ENCODE measurements around the gene HIPK3. TPM values are rescaled to one million over a fixed set of nuclear protein-coding genes. Genes with fewer than 3 reads are reported as not detected.
"Not testable (repeated sequence)": the region's sequence is repeated elsewhere in the genome, so short reads cannot be mapped to it uniquely, and the experiment has no call there.

The HIPK3 gene
- total RNA-seq, 4 donors from 2014 or later = 267 to 391 (median 316) TPM

GRCh38 chr11:33258631-33259205 lies 1.5 kb downstream of the HIPK3 start:
- Histone ChIP-seq H3K27ac (peak overlapping the region; percentile 99 to 100), H3K36me3 (no peaks in the 10 kb centered on the region), H3K27me3 (no peaks in the 10 kb centered on the region), H3K4me1 (peaks cover 0 to 6% of the 10 kb centered on the region in 2 donors), H3K9me3 (no peaks in the 10 kb centered on the region), H3K4me3 (peak overlapping the region; percentile 90 to 93)
- no peak for TF ChIP-seq CTCF (IDR thresholded peaks at IDR 0.05)
- TF ChIP-seq POLR2A (IDR thresholded peaks at IDR 0.05) = no peak
- intact Hi-C loops (cut with DNase I; ENCODE audit: low total_unique reads) = no loop called here
- no peak for DNase-seq

- DNase-seq = no peak
- Histone ChIP-seq H3K27ac (peak overlapping the region; percentile 99 to 100), H3K36me3 (no peaks in the 10 kb centered on the region), H3K27me3 (no peaks in the 10 kb centered on the region), H3K9me3 (no peaks in the 10 kb centered on the region), H3K4me1 (peaks cover 0 to 16% of the 10 kb centered on the region in 2 donors), H3K4me3 (peak overlapping the region; percentile 90 to 93)
- intact Hi-C loops (cut with DNase I; ENCODE audit: low total_unique reads) = no loop called here
- no peak for TF ChIP-seq POLR2A (IDR thresholded peaks at IDR 0.05)
- no peak for TF ChIP-seq CTCF (IDR thresholded peaks at IDR 0.05)
Observed at GRCh38 chr11:33259869-33260268, 2.7 kb downstream of the HIPK3 start.

DNA sequence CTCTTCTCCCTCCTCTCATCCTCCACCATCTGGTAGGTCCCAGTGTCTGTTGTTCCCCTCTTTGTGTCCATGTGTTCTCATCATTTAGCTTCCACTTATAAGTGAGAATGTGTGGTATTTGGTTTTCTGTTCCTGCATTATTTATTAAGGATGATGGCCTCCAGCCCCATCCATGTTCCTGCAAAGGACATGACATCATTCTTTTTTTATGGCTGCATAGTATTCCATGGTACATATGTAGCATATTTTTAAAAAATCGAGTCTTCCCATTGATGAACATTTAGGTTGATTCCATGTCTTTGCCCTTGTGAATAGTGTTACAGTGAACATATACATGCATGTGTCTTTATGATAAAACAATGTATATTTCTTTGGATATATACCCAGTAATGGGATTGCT lies 4.2 kb downstream of the HIPK3 start:
- H3K4me3 ChIP-seq = not testable (repeated sequence)
- Histone ChIP-seq H3K4me1 (peaks cover 0 to 17% of the 10 kb centered on the region in 2 donors), H3K27ac (peak overlapping the region; percentile 38 to 47)

DNA sequence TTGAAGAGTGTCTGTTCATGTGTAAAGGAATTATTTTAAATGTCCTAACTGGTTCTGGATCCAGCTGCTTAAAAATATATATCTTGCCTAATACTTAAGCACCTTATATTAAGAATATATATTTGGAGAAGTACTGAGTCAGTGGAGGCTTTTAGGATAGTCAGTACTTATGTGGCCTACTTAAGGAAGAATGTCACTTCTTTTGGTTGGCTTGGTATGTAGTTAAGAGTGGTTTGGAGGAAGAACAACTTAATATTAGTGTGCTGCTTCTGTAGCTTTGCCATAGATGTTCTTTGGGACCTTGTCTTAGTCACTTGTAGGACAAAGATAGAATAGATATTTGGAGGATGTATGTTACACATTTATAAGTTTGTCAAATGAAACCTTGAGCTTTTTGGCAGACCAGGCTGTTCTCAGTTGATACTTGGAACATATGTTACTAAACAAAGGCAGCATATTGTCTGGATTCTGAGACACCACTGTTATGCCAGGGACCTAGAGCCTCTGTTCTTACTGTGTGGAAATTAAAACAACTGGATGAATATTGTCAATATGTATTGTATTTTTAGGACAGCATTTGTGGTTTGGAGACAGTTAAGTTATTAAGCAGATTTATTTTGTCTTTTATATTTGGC lies 4.9 kb downstream of the HIPK3 start:
- DNase-seq = no peak
- Histone ChIP-seq H3K4me3 (no peak overlapping the region), H3K27ac (peak overlapping the region; percentile 38 to 47), H3K4me1 (peaks cover 0 to 20% of the 10 kb centered on the region in 2 donors), H3K27me3 (no peaks in the 10 kb centered on the region), H3K9me3 (no peaks in the 10 kb centered on the region), H3K36me3 (no peaks in the 10 kb centered on the region)
- intact Hi-C loops (cut with DNase I; ENCODE audit: low total_unique reads) = no loop called here
- no peak for TF ChIP-seq POLR2A (IDR thresholded peaks at IDR 0.05)
- no peak for TF ChIP-seq CTCF (IDR thresholded peaks at IDR 0.05)

More for the DNA sequence above, 4.2 kb downstream of the HIPK3 start:
- H3K9me3 ChIP-seq; H3K36me3 ChIP-seq; intact Hi-C loops (cut with DNase I; ENCODE audit: low total_unique reads); H3K27me3 ChIP-seq; DNase-seq: not testable (repeated sequence)

GRCh38 chr11:33263549-33263948 lies 6.4 kb downstream of the HIPK3 start:
- intact Hi-C loops (cut with DNase I; ENCODE audit: low total_unique reads) = no loop called here
- Histone ChIP-seq H3K4me3 (no peak overlapping the region), H3K27ac (peak overlapping the region; percentile 38 to 47), H3K9me3 (no peaks in the 10 kb centered on the region), H3K27me3 (no peaks in the 10 kb centered on the region), H3K36me3 (no peaks in the 10 kb centered on the region), H3K4me1 (peaks cover 0 to 20% of the 10 kb centered on the region in 2 donors)
- TF ChIP-seq POLR2A (IDR thresholded peaks at IDR 0.05) = no peak
- TF ChIP-seq CTCF (IDR thresholded peaks at IDR 0.05) = no peak
- DNase-seq = no peak

All from uterus (tissue), 4 donors.